HepG2 (cell line): ENCODE data around the gene AANAT. TPM values are rescaled to one million over a fixed set of nuclear protein-coding genes. Genes with fewer than 3 reads are reported as not detected.

Source experiments
- FOXM1 ChIP-seq: sonication (generic); formaldehyde crosslinking; IDR thresholded peaks from 2 replicates; pipeline ENCODE4 v1.5.0; 2020; ENCODE audit warnings: missing genetic modification reagents
- POLR2G ChIP-seq: fragments of 200-400 bp; formaldehyde crosslinking; IDR thresholded peaks from 2 replicates; pipeline ENCODE4 v1.6.1; 2018; ENCODE audit warnings: mild to moderate bottlenecking, low read depth, low read length, moderate library complexity
- RNF2 ChIP-seq: fragments of 450-650 bp; conservative IDR thresholded peaks from 2 replicates; pipeline ENCODE4 v1.6.1; 2016; ENCODE audit warnings: low read depth
- TOPORS ChIP-seq: sonication (generic); formaldehyde crosslinking; IDR thresholded peaks from 2 replicates; pipeline ENCODE4 v1.8.0; 2023; ENCODE audit warnings: mild to moderate bottlenecking, missing genetic modification reagents
- ZBTB7A ChIP-seq: sonication (generic); formaldehyde crosslinking; IDR thresholded peaks from 2 replicates; pipeline ENCODE4 v1.8.0; 2022; ENCODE audit warnings: mild to moderate bottlenecking, missing genetic modification reagents
- ZSCAN20 ChIP-seq: sonication (generic); formaldehyde crosslinking; IDR thresholded peaks from 2 replicates; pipeline ENCODE4 v1.4.0; 2020; ENCODE audit warnings: missing genetic modification reagents, mild to moderate bottlenecking, borderline replicate concordance
- polyA plus RNA-seq, 8 experiments: library from polyadenylated mRNA; depleted of rRNA in 3 of 8; stranded (reverse) in 7 of 8; unstranded in 1 of 8; fragments of >200 nt; fragmentation: Illumina TruSeq in 4 of 8; extraction: Trizol in 4 of 8; gene quantifications; 2 replicates each; pipeline versions ENCODE4 v1.2.1 to v1.2.3, GENCODE V29; 2011 to 2016; ENCODE audit warnings: low read depth in 4 of 8, missing spikeins in 1 of 8, mixed read lengths in 1 of 8; ENCODE audit not compliant: insufficient read depth in 1 of 8
- total RNA-seq, 5 experiments: library from RNA; depleted of rRNA; stranded (reverse); fragments of >200 nt; fragmentation: Illumina TruSeq; extraction: Trizol; gene quantifications; 2 replicates each; pipeline ENCODE4 v1.2.3, GENCODE V29; 2016; ENCODE audit warnings: low read depth in 1 of 5
- TF ChIP-seq, protein P1 (sequence below): sonication (generic); formaldehyde crosslinking; IDR thresholded peaks from 2 replicates; pipeline ENCODE4 v1.4.0; 2020; ENCODE audit warnings: missing genetic modification reagents
- TF ChIP-seq, protein P2 (sequence below): IDR thresholded peaks from 2 replicates; pipeline ENCODE4 v1.6.1; 2016
- TF ChIP-seq, protein P3 (sequence below): IDR thresholded peaks from 2 replicates; pipeline ENCODE4 v1.6.1; 2018; ENCODE audit warnings: missing genetic modification reagents, mild to moderate bottlenecking, missing compliant biosample characterization
- TF ChIP-seq, protein P4 (sequence below): IDR thresholded peaks from 2 replicates; pipeline ENCODE4 v1.6.1; 2016; ENCODE audit warnings: mild to moderate bottlenecking, missing biosample characterization, missing genetic modification reagents
- TF ChIP-seq, protein P5 (sequence below): sonication (generic); formaldehyde crosslinking; IDR thresholded peaks from 2 replicates; pipeline ENCODE4 v1.4.0; 2020; ENCODE audit warnings: low read depth, mild to moderate bottlenecking, missing genetic modification reagents
- TF ChIP-seq, protein P6 (sequence below): sonication (generic); formaldehyde crosslinking; IDR thresholded peaks from 2 replicates; pipeline ENCODE4 v1.4.0; 2020; ENCODE audit warnings: missing genetic modification reagents
- TF ChIP-seq, protein P7 (sequence below): sonication (generic); formaldehyde crosslinking; IDR thresholded peaks from 2 replicates; pipeline ENCODE4 v1.8.1; 2023; ENCODE audit warnings: mild to moderate bottlenecking, moderate library complexity, missing genetic modification reagents

The AANAT gene
- total and polyA plus RNA-seq, 2 of the 13 experiments (the other 11 are each of a cell fraction or from before 2014, with no cell fraction given): 0.07 TPM; not detected in 1

DNA sequence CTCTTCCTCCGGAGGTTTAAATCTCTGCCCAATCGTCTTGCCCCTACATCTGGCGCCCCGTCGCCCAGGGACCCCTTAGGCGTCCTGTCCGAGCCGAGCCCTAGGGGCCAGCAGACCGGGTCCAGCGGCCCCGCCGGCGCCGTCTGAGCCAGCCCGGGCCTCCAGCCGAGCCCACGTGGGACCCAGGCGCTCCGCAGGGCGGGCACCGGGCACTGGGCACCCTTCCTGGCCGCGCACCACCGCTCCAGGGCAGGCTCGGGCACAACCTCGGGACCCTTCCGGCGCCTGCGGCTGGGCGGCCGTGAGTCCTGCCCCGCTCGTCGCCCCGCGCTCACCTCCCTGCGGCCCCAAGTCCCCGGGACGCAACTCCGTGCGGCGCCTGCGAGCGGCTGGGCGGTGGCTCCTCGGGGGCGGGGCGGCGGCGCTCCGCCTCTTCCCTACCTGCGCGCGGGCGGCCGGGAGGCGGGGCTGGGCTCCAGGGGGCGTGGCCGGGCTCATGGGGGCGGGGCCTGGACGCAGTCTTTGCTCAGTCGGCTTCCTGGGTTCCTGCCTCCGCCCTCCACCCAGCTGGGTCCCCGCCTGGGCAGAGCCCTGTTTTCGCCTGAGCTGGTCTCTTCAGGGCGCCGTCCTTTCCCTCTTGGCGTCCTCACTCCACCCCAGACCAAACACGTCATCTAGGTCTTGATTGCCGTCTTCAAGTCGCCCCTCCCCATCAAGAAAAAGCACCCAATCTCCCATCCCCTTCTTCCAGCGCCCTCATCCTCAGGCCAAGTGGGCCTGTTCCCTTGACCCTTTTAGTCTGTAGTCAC is 33.8 kb downstream of the AANAT start, which contains the start of gene RHBDF2 (continued):
- TF ChIP-seq ZSCAN20 (CRISPR knock-in tag) (no peak), POLR2G (peak; percentile 84), FOXM1 (no peak), RNF2 (0 out of 2 replicates have a peak, but pooled peaks have one; percentile 77), ZBTB7A (CRISPR knock-in tag) (0 out of 2 replicates have a peak, but pooled peaks have one; percentile 6), TOPORS (CRISPR knock-in tag) (peak; percentile 64; the same call in 1 of the 2 replicates)
- TF ChIP-seq, protein P1, sequence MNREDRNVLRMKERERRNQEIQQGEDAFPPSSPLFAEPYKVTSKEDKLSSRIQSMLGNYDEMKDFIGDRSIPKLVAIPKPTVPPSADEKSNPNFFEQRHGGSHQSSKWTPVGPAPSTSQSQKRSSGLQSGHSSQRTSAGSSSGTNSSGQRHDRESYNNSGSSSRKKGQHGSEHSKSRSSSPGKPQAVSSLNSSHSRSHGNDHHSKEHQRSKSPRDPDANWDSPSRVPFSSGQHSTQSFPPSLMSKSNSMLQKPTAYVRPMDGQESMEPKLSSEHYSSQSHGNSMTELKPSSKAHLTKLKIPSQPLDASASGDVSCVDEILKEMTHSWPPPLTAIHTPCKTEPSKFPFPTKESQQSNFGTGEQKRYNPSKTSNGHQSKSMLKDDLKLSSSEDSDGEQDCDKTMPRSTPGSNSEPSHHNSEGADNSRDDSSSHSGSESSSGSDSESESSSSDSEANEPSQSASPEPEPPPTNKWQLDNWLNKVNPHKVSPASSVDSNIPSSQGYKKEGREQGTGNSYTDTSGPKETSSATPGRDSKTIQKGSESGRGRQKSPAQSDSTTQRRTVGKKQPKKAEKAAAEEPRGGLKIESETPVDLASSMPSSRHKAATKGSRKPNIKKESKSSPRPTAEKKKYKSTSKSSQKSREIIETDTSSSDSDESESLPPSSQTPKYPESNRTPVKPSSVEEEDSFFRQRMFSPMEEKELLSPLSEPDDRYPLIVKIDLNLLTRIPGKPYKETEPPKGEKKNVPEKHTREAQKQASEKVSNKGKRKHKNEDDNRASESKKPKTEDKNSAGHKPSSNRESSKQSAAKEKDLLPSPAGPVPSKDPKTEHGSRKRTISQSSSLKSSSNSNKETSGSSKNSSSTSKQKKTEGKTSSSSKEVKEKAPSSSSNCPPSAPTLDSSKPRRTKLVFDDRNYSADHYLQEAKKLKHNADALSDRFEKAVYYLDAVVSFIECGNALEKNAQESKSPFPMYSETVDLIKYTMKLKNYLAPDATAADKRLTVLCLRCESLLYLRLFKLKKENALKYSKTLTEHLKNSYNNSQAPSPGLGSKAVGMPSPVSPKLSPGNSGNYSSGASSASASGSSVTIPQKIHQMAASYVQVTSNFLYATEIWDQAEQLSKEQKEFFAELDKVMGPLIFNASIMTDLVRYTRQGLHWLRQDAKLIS (CRISPR knock-in tag): no peak
- TF ChIP-seq, protein P2, sequence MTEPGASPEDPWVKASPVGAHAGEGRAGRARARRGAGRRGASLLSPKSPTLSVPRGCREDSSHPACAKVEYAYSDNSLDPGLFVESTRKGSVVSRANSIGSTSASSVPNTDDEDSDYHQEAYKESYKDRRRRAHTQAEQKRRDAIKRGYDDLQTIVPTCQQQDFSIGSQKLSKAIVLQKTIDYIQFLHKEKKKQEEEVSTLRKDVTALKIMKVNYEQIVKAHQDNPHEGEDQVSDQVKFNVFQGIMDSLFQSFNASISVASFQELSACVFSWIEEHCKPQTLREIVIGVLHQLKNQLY (CRISPR knock-in tag): no peak
- TF ChIP-seq, protein P3, sequence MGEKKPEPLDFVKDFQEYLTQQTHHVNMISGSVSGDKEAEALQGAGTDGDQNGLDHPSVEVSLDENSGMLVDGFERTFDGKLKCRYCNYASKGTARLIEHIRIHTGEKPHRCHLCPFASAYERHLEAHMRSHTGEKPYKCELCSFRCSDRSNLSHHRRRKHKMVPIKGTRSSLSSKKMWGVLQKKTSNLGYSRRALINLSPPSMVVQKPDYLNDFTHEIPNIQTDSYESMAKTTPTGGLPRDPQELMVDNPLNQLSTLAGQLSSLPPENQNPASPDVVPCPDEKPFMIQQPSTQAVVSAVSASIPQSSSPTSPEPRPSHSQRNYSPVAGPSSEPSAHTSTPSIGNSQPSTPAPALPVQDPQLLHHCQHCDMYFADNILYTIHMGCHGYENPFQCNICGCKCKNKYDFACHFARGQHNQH (CRISPR knock-in tag): 0 out of 2 replicates have a peak, but pooled peaks have one; percentile 38
- TF ChIP-seq, protein P4, sequence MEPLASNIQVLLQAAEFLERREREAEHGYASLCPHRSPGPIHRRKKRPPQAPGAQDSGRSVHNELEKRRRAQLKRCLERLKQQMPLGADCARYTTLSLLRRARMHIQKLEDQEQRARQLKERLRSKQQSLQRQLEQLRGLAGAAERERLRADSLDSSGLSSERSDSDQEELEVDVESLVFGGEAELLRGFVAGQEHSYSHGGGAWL (CRISPR knock-in tag): peak; percentile 50; the same call in 1 of the 2 replicates
- TF ChIP-seq, protein P5, sequence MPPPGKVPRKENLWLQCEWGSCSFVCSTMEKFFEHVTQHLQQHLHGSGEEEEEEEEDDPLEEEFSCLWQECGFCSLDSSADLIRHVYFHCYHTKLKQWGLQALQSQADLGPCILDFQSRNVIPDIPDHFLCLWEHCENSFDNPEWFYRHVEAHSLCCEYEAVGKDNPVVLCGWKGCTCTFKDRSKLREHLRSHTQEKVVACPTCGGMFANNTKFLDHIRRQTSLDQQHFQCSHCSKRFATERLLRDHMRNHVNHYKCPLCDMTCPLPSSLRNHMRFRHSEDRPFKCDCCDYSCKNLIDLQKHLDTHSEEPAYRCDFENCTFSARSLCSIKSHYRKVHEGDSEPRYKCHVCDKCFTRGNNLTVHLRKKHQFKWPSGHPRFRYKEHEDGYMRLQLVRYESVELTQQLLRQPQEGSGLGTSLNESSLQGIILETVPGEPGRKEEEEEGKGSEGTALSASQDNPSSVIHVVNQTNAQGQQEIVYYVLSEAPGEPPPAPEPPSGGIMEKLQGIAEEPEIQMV (CRISPR knock-in tag): no peak; the same call in 1 of the 2 replicates
- TF ChIP-seq, protein P6, sequence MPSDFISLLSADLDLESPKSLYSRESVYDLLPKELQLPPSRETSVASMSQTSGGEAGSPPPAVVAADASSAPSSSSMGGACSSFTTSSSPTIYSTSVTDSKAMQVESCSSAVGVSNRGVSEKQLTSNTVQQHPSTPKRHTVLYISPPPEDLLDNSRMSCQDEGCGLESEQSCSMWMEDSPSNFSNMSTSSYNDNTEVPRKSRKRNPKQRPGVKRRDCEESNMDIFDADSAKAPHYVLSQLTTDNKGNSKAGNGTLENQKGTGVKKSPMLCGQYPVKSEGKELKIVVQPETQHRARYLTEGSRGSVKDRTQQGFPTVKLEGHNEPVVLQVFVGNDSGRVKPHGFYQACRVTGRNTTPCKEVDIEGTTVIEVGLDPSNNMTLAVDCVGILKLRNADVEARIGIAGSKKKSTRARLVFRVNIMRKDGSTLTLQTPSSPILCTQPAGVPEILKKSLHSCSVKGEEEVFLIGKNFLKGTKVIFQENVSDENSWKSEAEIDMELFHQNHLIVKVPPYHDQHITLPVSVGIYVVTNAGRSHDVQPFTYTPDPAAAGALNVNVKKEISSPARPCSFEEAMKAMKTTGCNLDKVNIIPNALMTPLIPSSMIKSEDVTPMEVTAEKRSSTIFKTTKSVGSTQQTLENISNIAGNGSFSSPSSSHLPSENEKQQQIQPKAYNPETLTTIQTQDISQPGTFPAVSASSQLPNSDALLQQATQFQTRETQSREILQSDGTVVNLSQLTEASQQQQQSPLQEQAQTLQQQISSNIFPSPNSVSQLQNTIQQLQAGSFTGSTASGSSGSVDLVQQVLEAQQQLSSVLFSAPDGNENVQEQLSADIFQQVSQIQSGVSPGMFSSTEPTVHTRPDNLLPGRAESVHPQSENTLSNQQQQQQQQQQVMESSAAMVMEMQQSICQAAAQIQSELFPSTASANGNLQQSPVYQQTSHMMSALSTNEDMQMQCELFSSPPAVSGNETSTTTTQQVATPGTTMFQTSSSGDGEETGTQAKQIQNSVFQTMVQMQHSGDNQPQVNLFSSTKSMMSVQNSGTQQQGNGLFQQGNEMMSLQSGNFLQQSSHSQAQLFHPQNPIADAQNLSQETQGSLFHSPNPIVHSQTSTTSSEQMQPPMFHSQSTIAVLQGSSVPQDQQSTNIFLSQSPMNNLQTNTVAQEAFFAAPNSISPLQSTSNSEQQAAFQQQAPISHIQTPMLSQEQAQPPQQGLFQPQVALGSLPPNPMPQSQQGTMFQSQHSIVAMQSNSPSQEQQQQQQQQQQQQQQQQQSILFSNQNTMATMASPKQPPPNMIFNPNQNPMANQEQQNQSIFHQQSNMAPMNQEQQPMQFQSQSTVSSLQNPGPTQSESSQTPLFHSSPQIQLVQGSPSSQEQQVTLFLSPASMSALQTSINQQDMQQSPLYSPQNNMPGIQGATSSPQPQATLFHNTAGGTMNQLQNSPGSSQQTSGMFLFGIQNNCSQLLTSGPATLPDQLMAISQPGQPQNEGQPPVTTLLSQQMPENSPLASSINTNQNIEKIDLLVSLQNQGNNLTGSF (CRISPR knock-in tag): no peak
- TF ChIP-seq, protein P7, sequence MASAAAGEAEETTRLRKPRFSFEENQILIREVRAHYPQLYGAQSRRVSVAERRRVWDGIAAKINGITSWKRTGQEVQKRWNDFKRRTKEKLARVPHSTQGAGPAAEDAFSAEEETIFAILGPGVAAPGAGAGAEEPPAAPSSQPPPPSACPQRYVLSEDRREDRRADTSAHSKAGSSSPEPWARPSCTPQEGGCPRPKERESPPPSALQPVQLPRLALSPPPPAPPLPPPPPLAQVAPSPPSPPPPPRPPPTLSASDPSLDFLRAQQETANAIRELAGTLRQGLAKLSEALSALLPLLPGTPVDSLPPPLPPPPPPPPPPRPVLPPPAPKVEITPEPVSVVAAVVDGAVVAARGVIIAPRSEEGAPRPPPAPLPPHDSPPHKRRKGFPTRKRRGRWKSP (CRISPR knock-in tag): peak; percentile 71; the same call in 1 of the 2 replicates
